RWPE1 (cell line): ENCODE results near the gene BUB1B.

Experiments
- CTCF ChIA-PET: fragments of 350-600 bp; sonication (Branson Sonifier 250); formaldehyde crosslinking; extraction: SDS; loops from one replicate; lab custom pipeline; 2021; lab: Yijun Ruan, JAX
- POLR2A ChIA-PET: fragments of 400-600 bp; formaldehyde crosslinking; extraction: SDS; loops from one replicate; lab custom pipeline; 2020; ENCODE audit warnings: antibody characterized with exemption; ENCODE audit not compliant: low non-redundant PET; lab: Yijun Ruan, JAX
- DNase-seq: peaks from one replicate; pipeline ENCODE4 v3.0.0; 2012; ENCODE audit warnings: low spot score
- H3K27ac ChIP-seq: fragments of 450-650 bp; 2 replicates; pipeline ENCODE4 v1.5.1; 2017
- TF ChIP-seq, protein P1 (sequence below): fragments of 450-650 bp; conservative IDR thresholded peaks from 2 replicates; pipeline ENCODE4 v1.5.1; 2017; ENCODE audit warnings: low read depth, mild to moderate bottlenecking

The BUB1B gene

DNA sequence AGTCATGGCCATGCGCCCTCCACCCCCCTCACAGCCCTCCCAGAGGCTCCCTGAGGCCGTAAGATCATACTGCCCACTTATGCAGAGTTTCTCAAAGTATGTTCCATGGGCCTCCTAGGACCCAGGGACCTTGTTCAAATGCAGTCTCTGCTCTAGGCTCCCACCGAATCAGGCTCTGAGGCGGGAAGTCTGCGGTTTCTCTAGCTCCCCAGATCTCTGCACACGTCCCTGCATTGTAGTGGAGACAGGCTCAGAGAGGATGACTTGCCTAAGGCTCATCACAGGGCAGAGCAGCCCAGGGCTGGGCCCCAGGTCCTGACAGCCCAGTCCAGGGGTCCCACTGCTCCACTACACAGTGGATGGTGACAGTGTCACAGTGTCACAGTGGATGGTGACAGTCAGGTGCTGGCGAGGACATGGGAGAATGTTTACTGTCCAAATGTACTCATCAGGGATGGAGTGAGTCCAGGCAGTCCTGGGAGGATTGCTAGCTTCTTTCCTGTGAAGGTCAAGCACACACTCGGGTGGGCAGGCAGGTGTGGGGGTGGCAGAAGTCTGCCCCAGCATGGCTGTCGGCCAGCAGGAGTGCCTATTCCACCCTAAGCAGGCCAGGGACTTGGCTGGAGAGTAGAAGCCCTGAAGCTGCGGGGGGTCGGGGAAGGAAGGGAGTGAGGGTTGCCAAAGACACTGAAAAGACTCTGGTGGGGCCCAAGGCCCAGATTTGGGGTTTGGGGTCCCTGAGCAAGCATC, 109.6 kb downstream of the BUB1B start:
- no peak for DNase-seq
- peak overlapping the region; percentile 13 for H3K27ac ChIP-seq
- POLR2A ChIA-PET: no interaction called here
- CTCF ChIA-PET: interaction anchor here (0.8 to 7.0 kb wide), 4 partner anchors 9 to 66 kb away, joined by 4 to 112 read pairs (median 5); no protein-coding TSS in a partner anchor
- TF ChIP-seq, protein P1, sequence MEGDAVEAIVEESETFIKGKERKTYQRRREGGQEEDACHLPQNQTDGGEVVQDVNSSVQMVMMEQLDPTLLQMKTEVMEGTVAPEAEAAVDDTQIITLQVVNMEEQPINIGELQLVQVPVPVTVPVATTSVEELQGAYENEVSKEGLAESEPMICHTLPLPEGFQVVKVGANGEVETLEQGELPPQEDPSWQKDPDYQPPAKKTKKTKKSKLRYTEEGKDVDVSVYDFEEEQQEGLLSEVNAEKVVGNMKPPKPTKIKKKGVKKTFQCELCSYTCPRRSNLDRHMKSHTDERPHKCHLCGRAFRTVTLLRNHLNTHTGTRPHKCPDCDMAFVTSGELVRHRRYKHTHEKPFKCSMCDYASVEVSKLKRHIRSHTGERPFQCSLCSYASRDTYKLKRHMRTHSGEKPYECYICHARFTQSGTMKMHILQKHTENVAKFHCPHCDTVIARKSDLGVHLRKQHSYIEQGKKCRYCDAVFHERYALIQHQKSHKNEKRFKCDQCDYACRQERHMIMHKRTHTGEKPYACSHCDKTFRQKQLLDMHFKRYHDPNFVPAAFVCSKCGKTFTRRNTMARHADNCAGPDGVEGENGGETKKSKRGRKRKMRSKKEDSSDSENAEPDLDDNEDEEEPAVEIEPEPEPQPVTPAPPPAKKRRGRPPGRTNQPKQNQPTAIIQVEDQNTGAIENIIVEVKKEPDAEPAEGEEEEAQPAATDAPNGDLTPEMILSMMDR: no peak
